Measurements from ENCODE around the gene M6PR.

GRCh38 chr12:8891976-8892375, 57.5 kb downstream of the M6PR start:
- TF ChIP-seq, protein P1, sequence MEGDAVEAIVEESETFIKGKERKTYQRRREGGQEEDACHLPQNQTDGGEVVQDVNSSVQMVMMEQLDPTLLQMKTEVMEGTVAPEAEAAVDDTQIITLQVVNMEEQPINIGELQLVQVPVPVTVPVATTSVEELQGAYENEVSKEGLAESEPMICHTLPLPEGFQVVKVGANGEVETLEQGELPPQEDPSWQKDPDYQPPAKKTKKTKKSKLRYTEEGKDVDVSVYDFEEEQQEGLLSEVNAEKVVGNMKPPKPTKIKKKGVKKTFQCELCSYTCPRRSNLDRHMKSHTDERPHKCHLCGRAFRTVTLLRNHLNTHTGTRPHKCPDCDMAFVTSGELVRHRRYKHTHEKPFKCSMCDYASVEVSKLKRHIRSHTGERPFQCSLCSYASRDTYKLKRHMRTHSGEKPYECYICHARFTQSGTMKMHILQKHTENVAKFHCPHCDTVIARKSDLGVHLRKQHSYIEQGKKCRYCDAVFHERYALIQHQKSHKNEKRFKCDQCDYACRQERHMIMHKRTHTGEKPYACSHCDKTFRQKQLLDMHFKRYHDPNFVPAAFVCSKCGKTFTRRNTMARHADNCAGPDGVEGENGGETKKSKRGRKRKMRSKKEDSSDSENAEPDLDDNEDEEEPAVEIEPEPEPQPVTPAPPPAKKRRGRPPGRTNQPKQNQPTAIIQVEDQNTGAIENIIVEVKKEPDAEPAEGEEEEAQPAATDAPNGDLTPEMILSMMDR (conservative IDR thresholded peaks at IDR 0.05; ENCODE audit: low read depth, low read length) = no peak
- TF ChIP-seq EZH2 (IDR thresholded peaks at IDR 0.05; ENCODE audit: low read length, unreplicated experiment) (no peak), EZH2phosphoT487 (IDR thresholded peaks at IDR 0.05; ENCODE audit: borderline replicate concordance, low read length) (no peak)
